Natural killer cell (primary cell): ENCODE results near the gene NUBP2. TPM values are rescaled to one million over a fixed set of nuclear protein-coding genes. Genes with fewer than 3 reads are reported as not detected.

ENCODE experiments used
- ATAC-seq, 3 donors: fragments of 150-1000 bp in 2 of 3; fragments of 200-7000 bp in 1 of 3; cut with Tn5 transposase; 1 replicate in 1 of 3; 2 replicates in 2 of 3; pipeline ENCODE4 v1.10.0; 2021; ENCODE audit warnings: mild to moderate bottlenecking in 2 of 3, moderate library complexity in 2 of 3
- DNase-seq, 2 donors: peaks; one replicate each; pipeline versions ENCODE4 v3.0.0 to v3.0.0-alpha.2; 2013 to 2021; ENCODE audit warnings: mixed read lengths in 1 of 2
- H3K27ac ChIP-seq: one replicate; pipeline ENCODE4 v1.5.1; 2013; ENCODE audit warnings: mild to moderate bottlenecking, low read length
- H3K27me3 ChIP-seq: one replicate; pipeline ENCODE4 v1.6.1; 2013; ENCODE audit warnings: low read length; ENCODE audit not compliant: control insufficient read depth, insufficient read depth
- H3K36me3 ChIP-seq: one replicate; pipeline ENCODE4 v1.6.1; 2013; ENCODE audit warnings: low read length; ENCODE audit not compliant: control insufficient read depth, insufficient read depth
- H3K4me1 ChIP-seq: one replicate; pipeline ENCODE4 v1.6.1; 2013; ENCODE audit warnings: low read length; ENCODE audit not compliant: control insufficient read depth, insufficient read depth
- H3K4me3 ChIP-seq: one replicate; pipeline ENCODE4 v1.5.1; 2013; ENCODE audit warnings: low read length
- H3K9me3 ChIP-seq: one replicate; pipeline ENCODE4 v1.6.1; 2013; ENCODE audit warnings: low read length; ENCODE audit not compliant: control insufficient read depth, insufficient read depth
- H3K27ac Mint-ChIP-seq, 2 donors: one replicate each; pipeline ENCODE4 v1.8.0; 2022; ENCODE audit warnings: mild to moderate bottlenecking in 2 of 2, mixed read lengths in 2 of 2, moderate library complexity in 1 of 2
- H3K27me3 Mint-ChIP-seq, 2 donors: one replicate each; pipeline ENCODE4 v1.8.0; 2022; ENCODE audit warnings: low read depth in 2 of 2, mixed read lengths in 2 of 2
- H3K36me3 Mint-ChIP-seq: one replicate; pipeline ENCODE4 v1.8.0; 2022; ENCODE audit warnings: mixed read lengths
- H3K4me1 Mint-ChIP-seq, 2 donors: one replicate each; pipeline ENCODE4 v1.8.0; 2022; ENCODE audit warnings: mixed read lengths in 2 of 2
- H3K4me3 Mint-ChIP-seq: one replicate; pipeline ENCODE4 v1.8.0; 2022; ENCODE audit warnings: mild to moderate bottlenecking, moderate library complexity, mixed read lengths
- H3K9me3 Mint-ChIP-seq, 2 donors: one replicate each; pipeline ENCODE4 v1.8.0; 2022; ENCODE audit warnings: mixed read lengths in 2 of 2
- WGBS: methylation state at CpG from one replicate; pipeline ENCODE4 v1.1.7; 2013; ENCODE audit warnings: missing lambda C conversion rate; ENCODE audit not compliant: insufficient coverage; 5-methylcytosine and 5-hydroxymethylcytosine counted together
- intact Hi-C: fragments of 100-400 bp; cut with micrococcal nuclease; formaldehyde crosslinking; loops from one replicate; pipeline ENCODE4 v1.14.2; 2022
- total RNA-seq, 4 donors: library from RNA; stranded (reverse); fragments of 120-200 nt in 1 of 4; gene quantifications; one replicate each; pipeline versions ENCODE4 v1.2.3 to v1.2.4, GENCODE V29; 2013 to 2022
- TF ChIP-seq, protein P1 (sequence below): fragments of 200-600 bp; IDR thresholded peaks from one replicate; pipeline ENCODE4 v1.8.0; 2022; ENCODE audit warnings: antibody characterized with exemption

The NUBP2 gene
- total RNA-seq, 3 donors from 2014 or later (not counting 1 experiment from before 2014, with no cell fraction given), result 39.5 to 51.9 (median 49.4) TPM

DNA sequence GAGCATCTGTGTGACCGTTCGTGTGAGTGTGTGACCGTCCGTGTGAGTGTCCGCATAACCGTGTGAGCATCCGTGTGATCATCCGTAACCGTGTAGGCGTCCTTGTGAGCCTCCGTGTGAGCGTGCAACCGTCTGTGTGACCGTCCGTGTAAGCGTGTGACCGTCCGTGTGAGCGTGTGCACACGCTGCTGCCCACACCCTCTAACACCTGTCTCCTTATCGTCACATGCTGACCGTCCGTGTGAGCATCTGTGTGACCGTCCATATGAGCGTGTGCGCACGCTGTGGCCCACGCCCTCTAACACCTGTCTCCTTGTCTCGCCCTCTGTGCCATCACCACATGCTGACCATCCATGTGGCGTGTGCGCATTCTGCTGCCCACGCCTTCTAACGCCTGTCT, 42.5 kb upstream of the NUBP2 start:
- H3K27me3 ChIP-seq, result no peaks in the 10 kb centered on the region
- Mint-ChIP-seq H3K27me3 (no peaks in the 10 kb centered on the region), H3K4me1 (peaks cover 7% of the 10 kb centered on the region in 2 donors), H3K9me3 (no peaks in the 10 kb centered on the region), H3K36me3 (peaks cover 5% of the 10 kb centered on the region), H3K4me3 (no peak overlapping the region), H3K27ac (no peak overlapping the region)
- DNase-seq (no peak), ATAC-seq (no peak)
- no peaks in the 10 kb centered on the region for H3K4me1 ChIP-seq
- no peaks in the 10 kb centered on the region for H3K9me3 ChIP-seq
- intact Hi-C loops, result no loop called here
- peaks cover 20% of the 10 kb centered on the region for H3K36me3 ChIP-seq
- TF ChIP-seq, protein P1, sequence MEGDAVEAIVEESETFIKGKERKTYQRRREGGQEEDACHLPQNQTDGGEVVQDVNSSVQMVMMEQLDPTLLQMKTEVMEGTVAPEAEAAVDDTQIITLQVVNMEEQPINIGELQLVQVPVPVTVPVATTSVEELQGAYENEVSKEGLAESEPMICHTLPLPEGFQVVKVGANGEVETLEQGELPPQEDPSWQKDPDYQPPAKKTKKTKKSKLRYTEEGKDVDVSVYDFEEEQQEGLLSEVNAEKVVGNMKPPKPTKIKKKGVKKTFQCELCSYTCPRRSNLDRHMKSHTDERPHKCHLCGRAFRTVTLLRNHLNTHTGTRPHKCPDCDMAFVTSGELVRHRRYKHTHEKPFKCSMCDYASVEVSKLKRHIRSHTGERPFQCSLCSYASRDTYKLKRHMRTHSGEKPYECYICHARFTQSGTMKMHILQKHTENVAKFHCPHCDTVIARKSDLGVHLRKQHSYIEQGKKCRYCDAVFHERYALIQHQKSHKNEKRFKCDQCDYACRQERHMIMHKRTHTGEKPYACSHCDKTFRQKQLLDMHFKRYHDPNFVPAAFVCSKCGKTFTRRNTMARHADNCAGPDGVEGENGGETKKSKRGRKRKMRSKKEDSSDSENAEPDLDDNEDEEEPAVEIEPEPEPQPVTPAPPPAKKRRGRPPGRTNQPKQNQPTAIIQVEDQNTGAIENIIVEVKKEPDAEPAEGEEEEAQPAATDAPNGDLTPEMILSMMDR, result no peak
- no peak overlapping the region for H3K4me3 ChIP-seq
- 97% methylated on average over 33 of the region's 33 CpGs for WGBS
- no peak overlapping the region for H3K27ac ChIP-seq

DNA sequence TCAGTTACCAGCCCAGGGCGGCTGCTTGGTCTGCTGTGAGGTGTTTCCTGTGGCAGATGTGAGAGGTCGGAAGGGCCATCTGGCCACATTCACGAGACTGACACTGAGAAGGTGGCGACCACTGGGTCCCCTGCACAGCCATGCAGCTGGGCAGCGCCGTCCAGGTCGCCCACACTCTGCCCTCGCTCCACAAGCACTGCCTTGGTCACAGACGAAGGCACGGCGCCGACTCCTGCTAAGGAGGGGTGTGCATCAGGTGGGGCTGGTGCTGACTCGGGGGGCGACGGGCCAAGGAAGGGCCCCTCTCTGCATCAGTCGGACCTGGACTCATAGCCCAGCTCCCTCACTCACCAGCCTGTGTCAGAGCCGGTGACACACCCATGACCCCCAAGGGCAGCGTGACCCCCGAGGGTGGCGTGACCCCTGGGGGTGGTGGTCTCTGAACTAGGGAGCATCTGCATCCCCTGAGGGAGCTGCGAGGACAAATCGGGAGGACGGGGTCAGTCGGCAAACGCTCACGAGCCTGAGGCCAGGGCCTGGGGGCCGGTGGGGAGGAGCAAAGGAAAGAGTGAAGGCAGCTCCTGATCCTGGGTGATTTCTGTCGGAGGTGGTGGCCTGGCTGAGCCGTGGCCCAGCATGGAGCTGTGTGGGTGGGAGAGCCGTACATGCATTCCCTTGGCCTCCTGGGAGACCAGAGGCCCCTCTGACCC, 41.8 kb upstream of the NUBP2 start:
- H3K27me3 Mint-ChIP-seq, result no peaks in the 10 kb centered on the region
- no peaks in the 10 kb centered on the region for H3K4me1 ChIP-seq
- H3K4me3 ChIP-seq, result no peak overlapping the region
- no peak overlapping the region for H3K27ac Mint-ChIP-seq
- peaks cover 7% of the 10 kb centered on the region in 2 donors for H3K4me1 Mint-ChIP-seq
- WGBS, result 96% methylated on average over 30 of the region's 30 CpGs
- H3K27me3 ChIP-seq, result no peaks in the 10 kb centered on the region
- H3K9me3 Mint-ChIP-seq, result no peaks in the 10 kb centered on the region
- H3K36me3 Mint-ChIP-seq, result peaks cover 5% of the 10 kb centered on the region
- peaks cover 24% of the 10 kb centered on the region for H3K36me3 ChIP-seq
- no peak for ATAC-seq
- no peak for DNase-seq
- H3K4me3 Mint-ChIP-seq, result no peak overlapping the region
- H3K27ac ChIP-seq, result no peak overlapping the region
- H3K9me3 ChIP-seq, result no peaks in the 10 kb centered on the region
- TF ChIP-seq, protein P1, result no peak
- intact Hi-C loops, result no loop called here

- H3K4me1 Mint-ChIP-seq, result peaks cover 7% of the 10 kb centered on the region in 2 donors
- ATAC-seq (no peak), DNase-seq (no peak)
- no peaks in the 10 kb centered on the region for H3K27me3 ChIP-seq
- H3K9me3 Mint-ChIP-seq, result no peaks in the 10 kb centered on the region
- TF ChIP-seq, protein P1, result no peak
- no peak overlapping the region for H3K27ac ChIP-seq
- H3K4me3 ChIP-seq, result no peak overlapping the region
- intact Hi-C loops, result no loop called here
- H3K36me3 ChIP-seq, result peaks cover 30% of the 10 kb centered on the region
- H3K36me3 Mint-ChIP-seq, result peaks cover 5% of the 10 kb centered on the region
- no peaks in the 10 kb centered on the region for H3K27me3 Mint-ChIP-seq
- no peak overlapping the region for H3K4me3 Mint-ChIP-seq
- 98% methylated on average over 19 of the region's 19 CpGs for WGBS
- H3K27ac Mint-ChIP-seq, result peak overlapping the region in 1 of 2 donors; percentile 21
- H3K9me3 ChIP-seq, result no peaks in the 10 kb centered on the region
- H3K4me1 ChIP-seq, result no peaks in the 10 kb centered on the region
Measured at GRCh38 chr16:1741553-1742165, 41.1 kb upstream of the NUBP2 start.
